Measurements from ENCODE around the gene C11orf58.

DNA sequence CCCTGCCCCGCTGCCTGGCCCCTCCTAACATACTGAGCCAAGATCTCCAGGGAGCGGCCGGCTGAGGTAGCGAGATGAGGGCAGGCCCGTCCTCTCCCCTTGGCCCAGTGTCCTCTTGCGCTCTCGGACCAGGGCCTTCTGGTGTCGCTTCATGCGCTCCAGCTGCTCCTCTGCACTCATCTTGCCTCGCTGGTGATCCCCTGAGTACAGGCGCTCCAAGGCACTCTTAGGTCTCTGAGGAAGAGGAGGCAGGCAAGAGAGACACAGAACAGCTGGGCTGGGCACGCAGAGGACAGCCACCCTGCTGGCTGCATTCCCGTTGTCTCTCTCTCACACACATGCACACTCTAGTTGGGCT lies 50.6 kb downstream of the C11orf58 start:
- TF ChIP-seq POLR2A (IDR thresholded peaks at IDR 0.05; ENCODE audit: low read depth, low read length) (no peak), POLR2AphosphoS5 (IDR thresholded peaks at IDR 0.05; ENCODE audit: low read depth, low read length) (no peak), TAF1 (IDR thresholded peaks at IDR 0.05; ENCODE audit: low read depth, low read length) (no peak), PAX5 (IDR thresholded peaks at IDR 0.05; ENCODE audit: insufficient read depth, low read length, severe bottlenecking) (no peak), SPI1 (IDR thresholded peaks at IDR 0.05; ENCODE audit: low read depth, low read length) (no peak)
